GM23338 (cell line): Measurements from ENCODE around the gene MCC. TPM values are rescaled to one million over a fixed set of nuclear protein-coding genes. Genes with fewer than 3 reads are reported as not detected.

Experiments used
- EZH2 ChIP-seq: fragments of 200-600 bp; sonication (generic); IDR thresholded peaks from one replicate; pipeline ENCODE4 v1.8.0; 2017; ENCODE audit warnings: antibody characterized with exemption, mild to moderate bottlenecking, low read depth; ENCODE audit not compliant: unreplicated experiment
- NANOG ChIP-seq: IDR thresholded peaks from 2 replicates; pipeline ENCODE4 v1.6.1; 2016; ENCODE audit warnings: antibody characterized with exemption, borderline replicate concordance
- POLR2AphosphoS5 ChIP-seq: IDR thresholded peaks from 2 replicates; pipeline ENCODE4 v1.6.1; 2016; ENCODE audit warnings: antibody characterized with exemption, low read depth
- REST ChIP-seq: IDR thresholded peaks from one replicate; pipeline ENCODE4 v1.6.1; 2018; ENCODE audit warnings: antibody characterized with exemption; ENCODE audit not compliant: unreplicated experiment
- STAT1 ChIP-seq: IDR thresholded peaks from one replicate; pipeline ENCODE4 v1.6.1; 2016; ENCODE audit warnings: antibody characterized with exemption; ENCODE audit not compliant: unreplicated experiment
- ZNF114 ChIP-seq: fragments of 250-450 bp; sonication (Bioruptor Pico); IDR thresholded peaks from 2 replicates; pipeline ENCODE4 v1.5.0; 2020; ENCODE audit warnings: mild to moderate bottlenecking, moderate library complexity
- ZNF462 ChIP-seq: fragments of 250-450 bp; sonication (Bioruptor Pico); IDR thresholded peaks from 2 replicates; pipeline ENCODE4 v1.5.0; 2020; ENCODE audit warnings: mild to moderate bottlenecking, moderate library complexity
- polyA plus RNA-seq: library from polyadenylated mRNA; unstranded; fragments of >200 nt; fragmentation: Nextera tagmentation; extraction: Ambion mirVana; gene quantifications from 2 replicates; pipeline ENCODE4 v1.2.1, GENCODE V29; 2016
- total RNA-seq: library from RNA; depleted of rRNA; stranded (reverse); fragments of >200 nt; shearing (Covaris generic); gene quantifications from 2 replicates; pipeline ENCODE4 v1.2.3, GENCODE V29; 2014

The MCC gene
- total and polyA plus RNA-seq, 2 experiments from 2014 or later, result 3.8 to 10.1 TPM

DNA sequence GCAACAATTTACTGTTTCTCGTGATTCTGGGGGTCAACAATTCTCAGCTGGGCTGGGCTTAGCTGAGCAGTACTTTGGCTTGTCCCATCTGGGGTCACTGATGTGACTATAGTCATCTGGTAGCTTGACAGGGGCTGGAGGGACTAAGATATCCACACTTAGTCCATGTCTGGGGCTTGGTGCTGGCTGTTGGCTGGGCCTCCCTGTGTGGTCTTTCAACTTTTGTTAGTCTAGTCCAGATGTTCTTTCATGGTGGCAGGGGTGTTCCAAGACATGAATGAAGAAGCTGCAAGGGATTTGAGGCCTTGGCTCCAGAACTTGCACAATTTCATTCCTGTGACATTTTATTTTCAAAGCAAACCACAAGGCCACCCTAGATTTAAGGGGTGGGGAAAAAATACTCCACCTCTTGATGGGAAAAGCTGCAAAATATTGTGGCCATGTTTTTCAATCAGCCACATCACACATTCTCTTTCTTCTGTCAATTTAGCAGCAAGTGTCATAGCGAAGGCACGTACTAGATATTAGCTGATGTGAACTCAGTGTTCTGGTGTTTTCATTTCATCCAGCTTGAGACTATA is 112.7 kb downstream of the MCC start (continued):
- TF ChIP-seq REST, result no peak
- no peak for TF ChIP-seq STAT1
- no peak for TF ChIP-seq EZH2
- TF ChIP-seq ZNF114 (CRISPR knock-in tag), result no peak
- no peak for TF ChIP-seq NANOG
- no peak for TF ChIP-seq POLR2AphosphoS5
- TF ChIP-seq ZNF462 (CRISPR knock-in tag), result no peak
